GM23248 (cell line): ENCODE results near the gene RNF14.

Experiments used
- EZH2 ChIP-seq: fragments of 200-600 bp; sonication (generic); IDR thresholded peaks from 2 replicates; pipeline ENCODE4 v1.6.1; 2018; ENCODE audit warnings: antibody characterized with exemption, mild to moderate bottlenecking; ENCODE audit not compliant: insufficient read depth, poor library complexity, severe bottlenecking
- EZH2phosphoT487 ChIP-seq: fragments of 200-600 bp; sonication (generic); IDR thresholded peaks from 2 replicates; pipeline ENCODE4 v1.6.1; 2018; ENCODE audit warnings: antibody characterized with exemption, moderate library complexity, mild to moderate bottlenecking, low read depth; ENCODE audit not compliant: insufficient read depth

DNA sequence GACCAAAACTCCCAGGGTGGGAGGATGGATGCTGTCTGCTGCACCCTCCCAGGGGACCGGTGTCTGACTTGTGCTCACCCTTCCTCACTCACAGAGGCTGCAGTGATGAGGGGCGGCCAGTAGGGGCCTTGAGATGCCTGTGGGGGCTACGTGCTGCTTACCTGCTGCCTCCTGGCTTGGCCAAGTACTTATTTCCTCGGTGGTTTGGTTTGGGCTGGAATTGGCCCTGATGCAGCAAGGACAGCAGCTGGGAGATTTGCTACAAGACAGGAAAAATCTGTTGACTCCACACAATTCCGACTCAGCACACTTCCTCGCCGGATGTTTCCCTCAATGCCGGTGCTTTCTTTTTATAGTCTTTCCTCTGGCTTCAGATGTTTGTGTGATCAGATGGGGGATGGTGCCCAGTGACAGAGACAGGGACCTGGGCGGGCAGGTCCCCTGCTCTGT, 17.5 kb upstream of the RNF14 start:
- TF ChIP-seq EZH2phosphoT487 = no peak
- no peak for TF ChIP-seq EZH2
